KOPT-K1 (cell line): ENCODE measurements around the gene HMCN2.
"Not testable (repeated sequence)": the region's sequence is repeated elsewhere in the genome, so short reads cannot be mapped to it uniquely, and the experiment has no call there.

Experiments used
- H3K27ac ChIP-seq: fragments of 200-600 bp; sonication (generic); 2 replicates; pipeline ENCODE4 v1.5.1; 2016; ENCODE audit warnings: antibody characterized with exemption, mild to moderate bottlenecking, low read depth, low read length; ENCODE audit not compliant: poor library complexity, severe bottlenecking
- H3K36me3 ChIP-seq: fragments of 200-600 bp; sonication (generic); 2 replicates; pipeline ENCODE4 v1.5.1; 2017; ENCODE audit warnings: antibody characterized with exemption, mild to moderate bottlenecking, low read length, moderate library complexity; ENCODE audit not compliant: insufficient read depth
- H3K9me3 ChIP-seq: fragments of 200-600 bp; sonication (generic); 2 replicates; pipeline ENCODE4 v1.5.1; 2017; ENCODE audit warnings: antibody characterized with exemption, low read length, mild to moderate bottlenecking; ENCODE audit not compliant: insufficient read depth, poor library complexity, severe bottlenecking

Gene HMCN2

DNA sequence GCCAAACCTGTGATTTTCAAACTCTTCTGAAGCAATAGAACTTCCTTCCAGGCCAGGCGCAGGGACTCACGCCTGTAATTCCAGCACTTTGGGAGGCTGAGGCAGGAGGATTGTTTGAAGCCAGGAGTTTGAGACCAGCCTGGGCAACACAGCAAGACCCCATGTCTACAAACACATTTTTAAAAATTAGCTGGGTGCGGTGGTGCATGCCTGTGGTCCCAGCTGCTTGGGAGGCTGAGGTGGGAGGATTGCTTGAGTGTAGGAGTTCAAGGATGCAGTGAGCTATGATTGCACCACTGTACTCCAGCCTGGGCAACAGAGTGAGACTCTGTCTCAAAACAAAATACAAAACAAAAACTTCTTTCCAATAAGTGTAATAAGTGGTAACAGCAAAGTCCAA, 136.2 kb downstream of the HMCN2 start:
- not testable (repeated sequence) for H3K27ac ChIP-seq, H3K9me3 ChIP-seq, H3K36me3 ChIP-seq

DNA sequence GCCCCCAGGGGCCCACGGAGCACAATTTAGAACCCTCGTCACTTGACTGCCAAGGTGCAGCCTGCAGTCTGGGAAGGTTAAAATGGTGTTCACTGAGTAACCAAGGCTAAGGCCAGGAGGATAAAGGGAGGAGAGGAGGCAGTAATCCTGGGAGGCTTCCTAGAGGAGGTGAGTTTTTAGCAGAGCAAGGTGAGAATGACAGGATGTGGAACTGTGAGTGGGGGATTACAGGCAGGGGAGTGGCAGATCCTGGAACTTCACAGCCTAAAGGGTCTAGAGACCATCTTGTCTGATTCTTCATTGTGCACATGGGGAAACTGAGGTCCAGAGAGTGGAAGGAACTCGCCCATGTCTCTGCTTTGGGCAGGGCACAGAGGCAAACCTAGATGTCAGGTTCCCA, 136.7 kb downstream of the HMCN2 start:
- Histone ChIP-seq H3K36me3 (no peaks in the 10 kb centered on the region), H3K27ac (no peak overlapping the region), H3K9me3 (no peaks in the 10 kb centered on the region)

DNA sequence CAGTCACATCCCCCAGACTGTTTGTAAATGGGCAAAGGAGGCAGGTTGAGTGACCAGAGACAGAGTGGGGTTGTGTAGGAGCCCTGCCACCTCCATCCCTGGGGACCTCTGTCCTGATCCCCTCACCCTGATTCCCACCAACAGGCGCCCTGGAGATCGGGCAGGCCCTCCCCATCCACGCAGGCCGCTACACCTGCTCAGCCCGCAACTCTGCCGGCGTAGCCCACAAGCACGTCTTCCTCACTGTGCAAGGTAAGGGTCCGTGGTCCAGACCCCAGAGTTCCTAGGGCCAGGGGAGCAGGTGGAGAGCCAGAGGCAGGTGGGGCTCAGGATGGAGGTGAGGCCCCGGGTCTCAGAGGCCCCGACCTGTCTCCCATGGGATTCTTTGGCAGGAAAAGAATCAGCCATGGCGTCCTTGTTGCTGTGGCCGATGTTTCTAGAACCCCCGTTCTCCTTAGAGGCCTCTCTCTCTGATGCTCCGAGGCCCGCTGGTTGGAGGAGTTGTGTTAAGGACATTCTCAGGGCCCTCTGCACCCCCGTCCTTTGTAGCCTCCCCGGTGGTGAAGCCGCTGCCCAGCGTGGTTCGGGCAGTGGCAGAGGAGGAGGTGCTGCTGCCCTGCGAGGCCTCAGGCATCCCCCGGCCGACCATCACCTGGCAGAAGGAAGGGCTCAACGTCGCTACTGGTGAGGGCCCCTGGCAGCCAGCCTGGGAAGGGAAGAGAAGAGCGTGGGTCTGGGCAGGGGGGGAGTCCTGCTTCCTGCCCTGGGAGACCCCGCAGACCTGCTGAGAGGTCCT, 137.3 kb downstream of the HMCN2 start:
- no peak overlapping the region for H3K27ac ChIP-seq
- H3K36me3 ChIP-seq = no peaks in the 10 kb centered on the region

DNA sequence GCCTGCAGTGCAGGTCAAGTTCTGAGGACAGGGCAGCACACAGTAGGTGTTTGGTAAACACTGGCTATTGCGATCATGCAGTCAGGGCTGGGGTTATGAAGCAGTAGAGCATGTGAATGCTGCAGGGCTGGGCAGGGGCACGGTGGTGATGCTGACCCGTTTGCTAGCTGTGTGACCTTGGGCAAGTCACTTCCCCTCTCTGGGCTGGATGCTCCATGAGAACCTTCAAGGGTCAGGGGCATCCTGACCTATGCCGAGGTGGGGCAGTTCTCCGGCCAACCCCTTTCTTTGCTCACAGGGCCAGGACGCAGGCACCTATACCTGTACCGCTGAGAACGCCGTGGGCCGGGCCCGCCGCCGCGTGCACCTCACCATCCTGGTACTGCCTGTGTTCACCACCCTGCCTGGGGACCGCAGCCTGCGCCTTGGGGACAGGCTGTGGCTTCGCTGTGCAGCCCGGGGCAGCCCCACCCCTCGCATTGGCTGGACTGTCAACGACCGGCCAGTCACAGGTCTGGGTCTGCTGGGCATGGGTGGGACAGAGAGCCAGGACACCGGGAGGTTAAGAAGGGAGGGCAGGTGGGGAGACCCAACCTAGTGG, 140.2 kb downstream of the HMCN2 start:
- H3K36me3 ChIP-seq = no peaks in the 10 kb centered on the region
- H3K27ac ChIP-seq = no peak overlapping the region
- H3K9me3 ChIP-seq = no peaks in the 10 kb centered on the region

More for the DNA sequence above, 137.3 kb downstream of the HMCN2 start:
- no peaks in the 10 kb centered on the region for H3K9me3 ChIP-seq

DNA sequence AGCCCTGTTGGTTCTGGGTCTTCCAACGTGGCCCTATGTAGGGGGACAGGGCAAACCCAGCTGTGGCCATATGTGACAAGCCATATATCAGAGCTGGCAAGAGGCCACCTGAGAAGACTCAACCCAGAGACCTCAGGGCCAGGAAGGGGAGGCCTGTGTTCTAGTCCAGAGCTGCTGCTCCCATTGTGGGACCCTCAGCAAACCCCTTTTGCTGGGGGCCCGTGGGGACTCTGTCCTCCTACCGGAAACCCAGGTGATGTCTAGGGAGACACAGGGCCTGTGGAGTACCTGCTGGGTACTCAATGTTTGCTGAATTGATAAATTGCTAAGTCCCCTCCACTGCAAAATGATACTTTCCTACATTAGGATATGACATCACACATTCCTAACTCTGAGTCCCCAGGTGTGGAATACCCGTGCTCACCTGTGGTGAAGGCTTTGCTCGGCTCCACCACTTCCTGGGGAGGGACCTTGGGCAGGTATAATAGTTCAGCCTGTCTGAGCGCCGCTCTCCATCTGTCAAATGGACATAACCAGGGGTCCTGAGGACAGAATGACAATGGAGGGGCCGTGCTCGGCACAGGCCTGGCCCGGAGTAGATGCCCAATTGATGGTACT, 140.8 kb downstream of the HMCN2 start:
- H3K27ac ChIP-seq = no peak overlapping the region
- H3K9me3 ChIP-seq = no peaks in the 10 kb centered on the region
- no peaks in the 10 kb centered on the region for H3K36me3 ChIP-seq

DNA sequence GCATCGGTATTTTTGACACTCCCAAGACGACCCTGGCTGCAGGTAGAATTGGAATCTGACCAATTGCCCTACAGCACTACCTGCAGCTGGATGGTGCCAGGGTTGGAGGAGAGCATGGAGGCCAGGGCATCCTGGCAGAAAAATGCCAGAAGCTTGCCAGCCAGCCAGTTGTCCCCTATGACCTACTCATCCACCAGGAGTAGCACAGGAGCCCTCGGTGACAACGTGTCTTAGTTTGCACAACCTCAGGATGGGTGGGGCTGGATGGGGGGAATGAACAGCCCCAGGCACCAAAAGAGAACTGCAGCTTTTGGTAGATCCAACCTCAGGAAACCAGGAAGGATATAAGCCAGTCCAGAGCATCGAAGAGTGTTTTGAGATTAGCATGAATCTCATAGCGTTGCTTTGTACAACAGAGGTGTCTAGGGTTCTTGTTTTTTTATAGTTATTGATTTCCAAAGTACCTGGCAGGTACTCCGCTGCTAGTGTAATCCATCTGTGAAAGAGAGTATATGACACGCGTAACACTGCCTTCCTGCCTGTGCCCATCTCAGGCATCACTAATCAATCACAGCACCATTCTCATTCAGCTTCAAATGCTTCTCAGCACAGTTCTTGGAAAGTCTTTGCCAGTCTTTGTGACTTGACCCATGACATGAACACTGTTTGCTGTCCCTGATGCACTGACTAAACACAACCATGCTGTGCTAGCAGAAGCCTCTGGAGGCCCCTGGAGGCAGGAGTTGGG, 142.5 kb downstream of the HMCN2 start:
- H3K27ac ChIP-seq = no peak overlapping the region
- no peaks in the 10 kb centered on the region for H3K9me3 ChIP-seq
- H3K36me3 ChIP-seq = no peaks in the 10 kb centered on the region

DNA sequence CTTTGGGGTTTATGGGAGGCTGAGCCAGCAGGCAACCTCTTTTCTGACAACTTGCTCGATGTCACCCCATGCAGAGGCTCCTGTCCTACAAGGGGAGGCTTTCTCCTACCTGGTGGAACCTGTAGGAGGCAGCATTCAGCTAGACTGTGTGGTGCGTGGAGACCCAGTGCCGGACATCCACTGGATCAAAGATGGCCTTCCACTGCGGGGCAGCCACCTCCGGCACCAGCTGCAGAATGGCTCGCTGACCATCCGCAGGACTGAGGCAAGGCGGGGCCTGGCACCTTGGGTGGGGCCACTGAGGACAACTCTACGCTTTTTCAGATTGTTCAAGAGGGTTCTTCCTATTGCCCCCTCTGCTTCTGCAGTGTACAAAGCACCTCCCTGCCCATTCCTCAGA, 143.1 kb downstream of the HMCN2 start:
- no peaks in the 10 kb centered on the region for H3K9me3 ChIP-seq
- no peaks in the 10 kb centered on the region for H3K36me3 ChIP-seq
- H3K27ac ChIP-seq = no peak overlapping the region

DNA sequence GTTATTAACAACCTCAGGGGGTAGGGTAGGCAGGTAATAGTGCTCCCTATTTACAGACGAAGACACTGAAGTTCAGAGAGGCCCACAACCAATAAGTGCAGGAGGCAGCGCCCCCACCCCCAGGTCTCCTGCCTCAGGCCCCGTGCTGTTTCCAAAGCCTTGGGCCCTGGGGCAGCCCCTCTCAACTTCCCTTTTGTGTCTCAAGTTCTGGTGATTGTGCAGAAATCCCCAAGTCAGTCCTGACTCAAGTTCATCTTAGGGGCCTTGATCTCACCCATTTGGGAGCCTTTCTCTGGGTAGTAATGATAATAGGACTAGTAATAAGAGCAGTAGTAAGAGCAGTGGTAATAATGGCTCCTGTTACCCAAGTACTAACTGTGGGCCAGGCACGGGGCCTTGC, 143.7 kb downstream of the HMCN2 start:
- H3K36me3 ChIP-seq = no peaks in the 10 kb centered on the region
- no peak overlapping the region for H3K27ac ChIP-seq
- no peaks in the 10 kb centered on the region for H3K9me3 ChIP-seq

DNA sequence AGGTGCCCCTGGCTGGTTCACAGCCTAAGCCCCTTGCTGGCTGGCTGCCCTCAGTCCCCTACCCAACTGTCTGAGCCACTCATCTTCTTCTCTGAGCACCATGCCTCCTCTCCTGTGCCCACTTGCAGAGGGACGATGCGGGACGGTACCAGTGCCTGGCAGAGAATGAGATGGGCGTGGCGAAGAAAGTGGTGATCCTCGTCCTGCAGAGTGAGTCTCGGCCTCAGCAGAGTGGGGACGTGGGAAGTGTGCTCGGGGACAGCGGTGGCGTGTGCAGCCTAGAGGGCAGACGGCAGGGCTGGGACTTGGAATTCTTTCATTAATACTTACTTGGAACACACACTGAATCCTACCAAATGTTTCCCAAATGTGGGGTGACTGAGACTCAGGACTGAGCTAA, 144.9 kb downstream of the HMCN2 start:
- Histone ChIP-seq H3K9me3 (no peaks in the 10 kb centered on the region), H3K36me3 (no peaks in the 10 kb centered on the region), H3K27ac (no peak overlapping the region)

DNA sequence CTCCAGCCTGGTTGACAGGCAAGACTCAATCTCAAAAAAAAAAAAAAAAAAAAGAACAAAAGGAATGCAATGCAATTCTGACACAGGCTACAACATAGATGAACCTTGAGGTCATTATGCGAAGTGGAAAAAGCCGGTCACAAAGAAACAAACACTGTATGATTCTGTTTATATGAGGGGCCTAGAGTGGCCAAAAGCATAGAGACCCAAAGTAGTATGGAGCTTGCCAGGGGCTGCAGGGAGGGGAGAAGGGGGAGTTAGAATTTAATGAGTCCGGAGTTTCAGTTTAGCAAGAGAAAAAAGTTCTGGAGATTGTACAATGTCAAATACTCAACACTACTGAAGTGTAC, 146.0 kb downstream of the HMCN2 start:
- Histone ChIP-seq H3K36me3 (no peaks in the 10 kb centered on the region), H3K9me3 (no peaks in the 10 kb centered on the region), H3K27ac (no peak overlapping the region)

DNA sequence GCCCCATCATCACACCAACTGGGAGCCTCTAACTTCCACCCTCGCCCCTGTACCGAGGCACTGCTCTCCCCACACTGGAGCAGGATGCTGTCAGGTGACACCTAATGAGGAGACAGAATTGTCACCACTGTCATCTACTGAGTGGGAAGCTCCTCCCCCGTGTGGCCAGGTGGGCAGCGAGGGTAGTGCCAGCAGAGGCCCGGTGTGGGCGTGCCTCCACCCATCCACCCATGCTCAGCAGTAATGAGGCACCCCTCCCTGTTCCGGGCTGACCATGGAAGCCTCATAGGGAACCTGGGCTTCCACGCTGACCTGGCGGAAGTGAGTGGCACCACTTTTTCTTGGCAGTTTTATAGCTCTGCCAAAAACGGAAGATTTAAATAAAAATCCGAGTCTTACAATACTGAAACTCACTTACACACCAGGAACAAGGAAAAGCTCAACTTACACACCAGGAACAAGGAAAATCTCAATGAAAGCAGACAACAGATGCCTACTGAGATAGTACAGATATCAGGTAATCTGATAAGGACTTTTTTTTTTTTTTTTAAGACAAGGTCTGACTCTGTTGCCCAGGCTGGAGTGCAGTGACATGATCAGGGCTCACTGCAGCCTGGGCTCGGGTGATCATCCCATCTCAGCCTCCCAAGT, 148.6 kb downstream of the HMCN2 start:
- H3K36me3 ChIP-seq = no peaks in the 10 kb centered on the region
- no peak overlapping the region for H3K27ac ChIP-seq
- H3K9me3 ChIP-seq = no peaks in the 10 kb centered on the region

DNA sequence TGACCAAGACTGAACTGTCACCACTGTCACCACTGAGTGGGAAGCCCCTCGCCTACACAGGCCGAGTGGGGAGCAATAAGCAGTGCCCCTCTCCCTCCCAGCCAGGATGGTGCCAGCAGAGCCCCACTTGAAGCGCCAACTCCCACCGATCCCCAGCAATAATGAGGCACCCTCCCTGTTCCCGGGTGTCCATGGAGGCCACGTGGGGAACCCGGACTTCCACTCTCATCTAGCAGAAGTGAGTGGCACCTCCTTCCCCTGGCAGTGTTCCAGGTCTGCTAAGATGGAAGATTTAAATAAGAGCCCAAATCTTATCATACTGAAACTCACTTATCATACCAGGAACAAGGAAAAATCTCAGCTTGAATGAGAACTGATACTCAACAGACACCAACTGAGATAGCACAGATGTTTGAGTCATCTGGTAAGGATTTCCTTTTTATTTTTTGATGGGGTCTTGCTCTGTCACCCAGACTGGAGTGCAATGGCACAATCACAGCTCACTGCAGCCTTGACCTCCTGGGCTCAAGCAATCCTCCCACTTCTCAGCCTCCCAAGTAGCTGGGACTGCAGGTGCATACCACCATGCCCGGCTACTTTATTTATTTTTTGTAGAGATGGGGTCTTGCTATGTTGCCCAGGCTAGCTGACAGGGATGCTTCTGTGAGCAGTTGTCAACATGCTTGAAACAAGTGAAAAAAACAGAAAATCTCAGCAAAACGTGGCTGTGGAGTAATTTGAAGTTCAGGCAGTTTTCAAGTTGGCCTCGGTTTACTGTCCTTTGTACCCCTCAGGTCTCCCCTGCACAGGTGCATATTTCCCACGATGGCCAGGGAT, 149.6 kb downstream of the HMCN2 start:
- H3K27ac ChIP-seq = no peak overlapping the region
- H3K9me3 ChIP-seq = no peaks in the 10 kb centered on the region
- no peaks in the 10 kb centered on the region for H3K36me3 ChIP-seq

DNA sequence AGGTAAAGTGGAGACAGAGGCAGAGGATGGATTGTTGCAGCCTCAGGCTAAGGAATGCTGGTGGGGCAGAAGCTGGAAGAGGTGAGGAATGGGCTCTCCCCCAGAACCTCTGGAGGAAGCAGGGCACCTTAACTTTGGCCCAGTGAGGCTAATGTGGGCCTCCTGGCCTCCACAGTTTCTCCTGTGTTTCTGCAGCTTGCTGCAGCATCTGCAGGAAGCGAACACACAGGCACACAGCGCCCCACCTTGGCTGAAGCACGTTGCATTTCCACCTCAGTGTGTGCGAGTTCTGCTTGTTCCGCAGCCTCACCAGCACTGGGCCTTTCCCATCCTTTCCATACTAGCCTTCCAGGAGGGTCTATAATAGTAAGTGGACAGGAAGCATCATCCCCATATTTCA, 152.0 kb downstream of the HMCN2 start:
- Histone ChIP-seq H3K27ac (no peak overlapping the region), H3K36me3 (no peaks in the 10 kb centered on the region), H3K9me3 (no peaks in the 10 kb centered on the region)

DNA sequence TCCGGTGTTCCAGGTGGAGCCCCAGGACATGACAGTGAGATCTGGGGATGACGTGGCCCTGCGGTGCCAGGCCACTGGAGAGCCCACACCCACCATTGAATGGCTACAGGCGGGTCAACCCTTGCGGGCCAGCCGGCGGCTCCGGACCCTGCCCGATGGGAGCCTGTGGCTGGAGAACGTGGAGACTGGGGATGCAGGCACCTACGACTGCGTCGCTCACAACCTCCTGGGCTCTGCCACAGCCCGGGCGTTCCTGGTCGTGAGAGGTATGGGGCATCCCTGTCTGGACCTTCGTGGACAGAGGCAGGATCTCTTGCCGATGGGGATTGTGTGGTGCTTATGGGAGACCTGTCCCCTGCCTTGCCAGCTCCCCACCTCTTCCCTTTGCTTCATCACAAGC, 153.2 kb downstream of the HMCN2 start:
- Histone ChIP-seq H3K9me3 (no peaks in the 10 kb centered on the region), H3K36me3 (no peaks in the 10 kb centered on the region), H3K27ac (no peak overlapping the region)
